NCI-H446 (cell line): ENCODE data around the gene SFMBT2.

Experiments
- DNase-seq, 2 experiments: peaks; one replicate each; lab custom pipeline; 2025; lab: John Stamatoyannopoulos, UW

Gene SFMBT2

DNA sequence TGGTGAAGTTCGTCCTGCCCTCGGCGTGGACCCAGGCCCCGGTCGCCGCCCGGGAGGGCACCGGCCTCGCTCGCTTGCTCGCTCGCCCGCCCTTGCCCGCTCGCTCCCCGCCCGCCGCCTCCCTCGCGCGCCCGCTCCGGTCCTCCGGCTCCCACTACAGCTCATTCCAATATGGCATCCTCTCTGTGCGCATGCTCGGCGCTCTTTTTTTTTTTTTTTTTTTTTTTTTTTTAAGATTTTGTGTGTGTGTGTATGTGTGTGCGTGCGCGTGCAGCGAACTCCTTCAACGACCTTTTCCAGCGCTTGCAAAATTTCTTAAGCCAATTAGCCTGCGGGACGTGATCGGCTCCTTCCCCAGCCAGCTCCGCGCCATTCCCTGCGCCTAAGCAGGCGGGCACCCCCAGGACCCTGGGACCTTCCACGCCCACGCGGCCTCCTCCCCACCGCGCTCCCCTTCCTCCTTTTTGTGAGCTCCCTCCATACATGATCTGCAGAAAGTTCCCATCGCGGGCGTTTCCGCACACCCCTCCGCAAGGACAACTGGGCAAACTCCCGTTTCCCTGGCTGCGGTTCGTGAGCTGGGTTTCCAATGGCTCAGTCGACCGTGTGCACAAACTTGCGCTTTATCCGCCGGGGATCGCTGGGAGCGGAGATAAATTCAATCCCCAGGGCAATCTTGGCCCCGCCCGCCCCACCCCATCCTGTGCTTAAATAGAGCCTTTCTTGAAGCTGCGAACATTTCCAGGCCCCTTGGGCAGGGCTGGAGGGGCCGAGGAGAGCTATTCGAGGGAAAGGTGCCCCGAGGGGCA lies at the start of gene SFMBT2:
Gene SFMBT2, minus strand, starts transcription at position 173 of the 809 bp plus-strand sequence. CDS start 29,136 bp downstream, outside the sequence.
- peak in 1 of 2 experiments; percentile 29 for DNase-seq

DNA sequence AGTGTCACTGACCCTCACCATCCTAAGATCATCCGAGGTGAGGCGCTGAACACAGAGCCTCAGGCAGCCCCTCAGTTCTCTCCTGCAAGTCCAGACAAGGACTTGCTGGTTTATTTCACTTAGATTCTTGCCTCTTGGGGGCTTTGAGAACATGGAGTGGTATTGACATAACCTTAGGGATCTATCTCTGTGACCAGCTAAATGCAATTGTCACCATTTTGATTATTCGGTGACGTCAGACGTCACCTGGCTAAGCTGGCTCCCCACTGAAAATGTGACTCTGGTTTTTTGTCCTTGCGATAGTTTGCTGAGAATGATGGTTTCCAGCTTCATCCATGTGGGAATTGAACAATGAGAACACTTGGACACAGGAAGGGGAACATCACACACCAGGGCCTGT lies 49.2 kb upstream of the SFMBT2 start:
- no peak for DNase-seq

DNA sequence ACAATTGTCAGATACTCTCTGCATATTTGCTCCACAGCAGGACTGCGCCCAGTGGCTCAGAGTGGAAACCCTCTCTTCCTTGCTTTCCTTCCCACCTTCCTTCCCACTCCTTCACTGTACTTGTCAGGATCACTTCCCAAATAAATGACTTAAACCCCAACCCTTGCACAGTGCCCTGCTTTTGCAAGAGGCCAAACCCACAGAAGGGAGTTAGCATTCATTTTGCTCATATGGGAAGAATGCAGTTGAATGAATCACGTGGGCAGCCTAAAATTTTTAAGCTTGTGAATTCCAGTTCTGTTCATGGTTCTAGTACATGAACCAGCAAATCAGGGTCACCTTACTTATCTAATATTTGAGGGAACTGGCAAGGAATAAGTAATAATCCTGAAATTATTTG lies 47.7 kb upstream of the SFMBT2 start:
- no peak for DNase-seq

- no peak for DNase-seq
Measured at GRCh38 chr10:7457478-7458316, 46.9 kb upstream of the SFMBT2 start.

DNA sequence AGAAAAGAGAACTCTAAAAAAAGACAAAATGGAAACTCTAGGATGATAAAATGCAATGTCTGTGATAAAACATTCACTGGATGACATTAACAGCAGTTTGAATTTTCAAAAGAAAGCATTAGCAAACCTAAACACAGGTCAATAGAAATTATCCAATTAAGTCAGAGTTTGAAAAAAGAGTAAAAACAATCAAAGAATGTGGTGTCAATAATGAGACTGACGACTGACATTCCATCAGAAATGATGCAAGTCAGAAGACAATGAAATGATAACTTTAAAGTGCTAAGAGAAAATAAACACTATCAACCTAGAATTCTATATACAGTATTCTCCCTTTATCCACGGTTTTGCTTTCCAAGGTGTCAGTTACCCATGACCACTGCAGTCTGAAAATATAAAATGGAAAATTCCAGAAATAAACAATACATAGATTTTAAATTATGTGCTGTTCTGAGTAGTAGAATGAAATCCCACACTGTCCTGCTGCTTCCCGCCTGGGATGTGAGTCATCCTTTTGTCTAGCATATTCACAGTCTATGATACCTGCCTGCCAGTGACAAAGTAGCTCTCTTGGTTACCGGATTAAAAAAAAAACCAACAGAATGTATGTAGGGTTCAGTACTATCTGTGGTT lies 38.3 kb upstream of the SFMBT2 start:
- no peak for DNase-seq

DNA sequence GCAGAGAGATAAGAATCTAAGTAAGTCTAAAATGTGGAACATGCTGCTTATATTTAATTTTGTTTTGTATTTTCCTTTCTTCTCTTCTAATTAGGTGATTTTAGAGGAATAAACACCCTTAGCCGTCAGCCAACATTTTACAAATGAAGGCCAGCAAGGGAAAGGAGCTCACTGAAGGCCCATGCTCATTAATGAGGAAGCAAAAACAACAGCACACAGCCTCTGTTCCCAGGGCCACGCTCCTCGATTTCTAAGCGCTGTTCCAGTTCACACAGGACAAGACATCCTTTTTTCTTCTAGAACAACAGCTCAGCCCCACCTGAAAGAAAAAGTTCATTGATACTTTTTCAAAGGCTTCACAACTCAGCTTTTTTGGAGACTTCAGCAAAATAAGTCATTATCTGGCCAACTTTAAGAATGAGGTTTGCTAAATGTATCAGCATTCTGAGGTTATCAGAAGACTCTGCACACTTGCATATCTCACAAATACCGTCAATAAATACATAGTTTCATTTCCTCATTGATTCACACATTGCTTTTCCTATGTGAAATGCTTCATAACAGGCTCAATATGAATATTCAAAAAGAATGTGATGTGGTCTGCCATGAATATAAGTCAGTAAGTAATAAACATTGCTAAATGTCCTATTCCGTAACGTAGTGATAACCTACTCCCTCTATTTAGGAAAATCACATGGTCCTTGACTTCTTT lies 34.8 kb upstream of the SFMBT2 start:
- no peak for DNase-seq

- no peak for DNase-seq
Measured at GRCh38 chr10:7444551-7445121, 33.8 kb upstream of the SFMBT2 start.

- DNase-seq: no peak
Measured at GRCh38 chr10:7443036-7443435, 32.2 kb upstream of the SFMBT2 start.

- no peak for DNase-seq
Measured at GRCh38 chr10:7441403-7442147, 30.7 kb upstream of the SFMBT2 start.

- DNase-seq: no peak
Measured at GRCh38 chr10:7439696-7440095, 28.9 kb upstream of the SFMBT2 start.

- no peak for DNase-seq
Measured at GRCh38 chr10:7438196-7438986, 27.6 kb upstream of the SFMBT2 start.

- DNase-seq: no peak
Measured at GRCh38 chr10:7436490-7437100, 25.8 kb upstream of the SFMBT2 start.

DNA sequence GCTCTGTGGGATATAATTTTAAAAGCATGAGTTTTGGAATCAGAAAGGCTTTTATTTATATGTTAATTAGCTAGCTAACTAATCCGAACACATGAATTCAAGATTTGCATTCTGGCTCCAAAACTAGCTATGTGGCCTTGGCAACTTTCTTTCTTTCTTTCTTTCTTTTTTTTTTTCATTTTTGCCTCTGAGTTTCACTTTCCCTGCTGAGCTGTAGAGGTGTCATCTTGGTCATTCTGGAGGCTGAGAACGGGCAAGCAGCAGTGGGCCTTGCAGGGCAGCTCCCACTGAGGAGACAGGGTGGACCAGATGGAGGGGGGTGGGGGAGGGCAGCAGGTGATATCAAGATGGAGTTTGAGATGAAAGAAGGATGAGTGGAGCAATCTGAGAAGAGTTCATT lies 24.8 kb upstream of the SFMBT2 start:
- DNase-seq: no peak

GRCh38 chr10:7434378-7434777 lies 23.5 kb upstream of the SFMBT2 start:
- DNase-seq: no peak

DNA sequence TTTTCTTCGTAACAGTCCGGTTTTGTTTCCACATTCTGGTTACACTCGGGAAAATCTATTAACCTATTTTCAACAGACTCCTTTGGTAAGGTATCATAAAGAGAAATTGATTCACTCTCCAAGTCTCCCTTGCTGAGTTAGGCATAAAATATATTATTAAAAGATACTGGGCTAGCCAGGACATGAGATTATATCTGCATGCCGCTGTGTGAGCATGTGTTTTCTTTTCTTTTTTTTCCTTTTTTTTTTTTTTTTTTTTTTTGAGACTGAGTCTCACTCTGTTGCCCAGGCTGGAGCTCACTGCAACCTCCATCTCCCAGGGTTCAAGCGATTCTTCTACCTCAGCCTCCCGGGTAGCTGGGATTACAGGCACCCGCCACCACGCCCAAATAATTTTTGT lies 23.0 kb upstream of the SFMBT2 start:
- DNase-seq: no peak

DNA sequence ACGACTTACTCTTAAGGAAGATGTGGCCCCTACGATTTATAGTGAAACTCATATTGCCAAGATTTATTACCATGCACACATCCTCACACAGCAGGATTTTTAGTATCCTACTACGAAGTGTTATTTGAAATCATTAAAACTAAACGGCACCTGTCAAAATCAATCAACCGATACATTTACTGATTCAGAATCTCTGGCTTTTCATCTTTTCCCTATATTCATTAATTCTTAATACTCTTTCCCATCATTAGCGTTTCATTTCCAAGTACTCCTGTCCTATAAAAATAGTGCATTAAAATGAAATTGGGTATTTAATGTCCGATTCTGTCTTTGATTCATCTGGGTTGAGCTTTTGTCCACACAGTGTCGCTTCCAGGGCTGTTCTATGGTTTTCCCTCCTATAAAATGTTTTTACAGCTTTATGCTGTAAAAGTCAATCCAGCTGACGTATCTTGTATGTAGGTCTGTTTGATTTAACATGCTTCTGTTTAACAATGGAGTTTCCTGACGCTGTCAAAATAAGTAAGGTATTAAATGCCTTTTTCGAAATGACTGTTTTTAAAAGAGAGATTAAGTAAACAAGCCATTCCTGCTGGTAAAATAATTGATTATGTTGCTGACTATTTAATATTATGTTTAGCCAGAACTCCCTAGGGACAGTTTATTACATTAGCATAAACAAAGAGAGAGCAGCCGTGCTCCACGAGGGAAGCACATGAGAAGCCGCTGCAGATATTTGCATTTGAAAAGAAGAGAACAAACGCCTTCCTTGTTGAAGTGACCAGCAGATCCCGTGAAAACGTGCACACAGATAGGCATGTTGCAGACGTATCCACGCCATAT lies 22.3 kb upstream of the SFMBT2 start:
- no peak for DNase-seq

DNA sequence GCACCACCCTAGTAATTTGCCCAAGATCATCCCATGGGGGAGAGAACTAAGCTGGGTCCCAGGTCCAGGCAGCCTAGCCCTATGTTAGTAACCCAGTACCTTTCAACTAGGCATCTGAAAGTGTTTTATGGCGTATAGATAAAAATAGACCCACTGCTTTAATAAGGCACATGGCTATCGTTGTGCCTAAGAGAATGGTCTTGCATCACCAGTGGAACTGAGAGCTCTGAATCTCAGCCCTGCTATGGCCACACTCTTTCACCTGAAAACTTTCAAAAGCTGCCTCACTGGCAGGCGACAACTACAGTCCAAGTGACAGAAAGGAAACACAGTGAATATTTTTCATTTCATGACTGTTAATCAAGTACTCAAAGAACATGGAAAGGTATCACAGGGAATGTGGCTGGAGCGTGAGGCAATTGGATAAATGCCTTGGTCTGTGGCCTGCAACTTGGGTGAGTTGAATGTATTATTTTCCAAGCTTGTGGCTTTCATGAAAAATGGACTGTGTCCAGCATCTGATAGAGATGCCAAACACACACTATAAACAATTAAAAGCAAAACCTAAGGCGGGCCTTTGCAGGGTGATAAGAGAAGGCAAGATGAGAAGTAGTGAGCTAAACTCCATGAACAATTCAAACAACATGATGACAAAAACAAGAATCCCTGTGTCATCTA lies 18.0 kb upstream of the SFMBT2 start:
- DNase-seq: no peak

DNA sequence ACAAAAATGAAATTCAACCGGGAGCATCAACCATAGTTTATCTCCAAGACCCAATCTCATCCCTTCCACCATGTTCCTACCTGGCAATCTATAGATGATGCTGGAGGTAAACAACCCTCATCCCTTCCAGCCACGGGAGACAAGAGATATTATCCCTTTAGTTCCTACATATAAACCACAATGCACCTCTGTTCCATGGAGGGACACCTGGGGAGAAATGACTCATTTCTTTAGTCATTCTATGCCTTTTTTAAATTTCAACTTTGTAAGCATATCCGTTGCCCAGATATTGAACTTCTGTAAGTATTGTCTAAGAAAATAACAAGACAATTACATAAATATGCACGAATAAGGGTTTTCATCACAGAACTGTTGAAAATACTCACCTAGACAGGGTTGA lies 15.5 kb upstream of the SFMBT2 start:
- DNase-seq: no peak
